GM23338 (cell line): ENCODE results near the gene LMO1. TPM values are rescaled to one million over a fixed set of nuclear protein-coding genes. Genes with fewer than 3 reads are reported as not detected.

ENCODE experiments used
- ATAC-seq: fragments of 200-7000 bp; cut with Tn5 transposase; 3 replicates; pipeline ENCODE4 v1.9.1; 2020
- DNase-seq: peaks from one replicate; pipeline ENCODE4 v3.0.0-alpha.2; 2015; ENCODE audit warnings: low spot score
- H2AFZ ChIP-seq: fragments of 200-600 bp; sonication (generic); 2 replicates; pipeline ENCODE4 v1.8.0; 2016; ENCODE audit warnings: antibody characterized with exemption, mild to moderate bottlenecking, moderate library complexity
- H3F3A ChIP-seq: fragments of 200-600 bp; sonication (generic); replicated peaks from 2 replicates; pipeline ENCODE4 v1.8.0; 2017; ENCODE audit warnings: antibody characterized with exemption, mixed run types, low read depth
- H3K27ac ChIP-seq: fragments of 200-600 bp; sonication (generic); 2 replicates; pipeline ENCODE4 v1.6.1; 2016; ENCODE audit warnings: low read depth
- H3K27me3 ChIP-seq: fragments of 200-600 bp; sonication (generic); 2 replicates; pipeline ENCODE4 v1.8.0; 2016; ENCODE audit warnings: mild to moderate bottlenecking, mixed run types, moderate library complexity; ENCODE audit not compliant: insufficient read depth
- H3K36me3 ChIP-seq: fragments of 200-600 bp; sonication (generic); 2 replicates; pipeline ENCODE4 v1.8.0; 2016; ENCODE audit warnings: mild to moderate bottlenecking; ENCODE audit not compliant: insufficient read depth
- H3K4me1 ChIP-seq: fragments of 200-600 bp; sonication (generic); 2 replicates; pipeline ENCODE4 v1.8.0; 2016; ENCODE audit warnings: mild to moderate bottlenecking, moderate library complexity; ENCODE audit not compliant: insufficient read depth
- H3K4me2 ChIP-seq: fragments of 200-600 bp; sonication (generic); 2 replicates; pipeline ENCODE4 v1.7.1; 2017; ENCODE audit warnings: mixed run types
- H3K4me3 ChIP-seq: fragments of 200-600 bp; sonication (generic); 2 replicates; pipeline ENCODE4 v1.6.1; 2016; ENCODE audit warnings: mixed run types
- H3K79me2 ChIP-seq: fragments of 200-600 bp; sonication (generic); replicated peaks from 2 replicates; pipeline ENCODE4 v1.8.0; 2017; ENCODE audit warnings: mild to moderate bottlenecking; ENCODE audit not compliant: insufficient read depth
- H3K9me2 ChIP-seq: fragments of 200-600 bp; sonication (generic); 2 replicates; pipeline ENCODE4 v1.8.0; 2017; ENCODE audit not compliant: insufficient read depth
- H4K20me1 ChIP-seq: fragments of 200-600 bp; sonication (generic); replicated peaks from 2 replicates; pipeline ENCODE4 v1.8.0; 2017; ENCODE audit warnings: mild to moderate bottlenecking; ENCODE audit not compliant: insufficient read depth
- H3K27ac Mint-ChIP-seq: 2 replicates; pipeline ENCODE4 v1.8.0; 2020; ENCODE audit warnings: inconsistent platforms, mild to moderate bottlenecking, moderate library complexity, mixed read lengths
- H3K27me3 Mint-ChIP-seq: 3 replicates; pipeline ENCODE4 v1.8.0; 2022; ENCODE audit warnings: low read depth, mild to moderate bottlenecking, moderate library complexity, mixed read lengths, inconsistent platforms; ENCODE audit not compliant: insufficient read depth, poor library complexity
- H3K36me3 Mint-ChIP-seq: 3 replicates; pipeline ENCODE4 v1.8.0; 2021; ENCODE audit warnings: low read depth, mild to moderate bottlenecking, inconsistent platforms, moderate library complexity, mixed read lengths
- H3K4me1 Mint-ChIP-seq: 3 replicates; pipeline ENCODE4 v1.8.0; 2020; ENCODE audit warnings: mild to moderate bottlenecking, inconsistent platforms, mixed read lengths
- H3K4me3 Mint-ChIP-seq: 3 replicates; pipeline ENCODE4 v1.8.0; 2021; ENCODE audit warnings: moderate library complexity, mild to moderate bottlenecking, inconsistent platforms, mixed read lengths
- H3K9me3 Mint-ChIP-seq: 3 replicates; pipeline ENCODE4 v1.8.0; 2020; ENCODE audit warnings: moderate library complexity, mild to moderate bottlenecking, inconsistent platforms, mixed read lengths
- CREB1 ChIP-seq: fragments of 250-450 bp; sonication (Bioruptor Pico); IDR thresholded peaks from 2 replicates; pipeline ENCODE4 v1.5.0; 2020; ENCODE audit warnings: low read depth, mild to moderate bottlenecking, moderate library complexity
- CTCF ChIP-seq, 2 experiments: fragments of 200-600 bp in 1 of 2; sonication (generic) in 1 of 2; conservative IDR thresholded peaks; 2 replicates each; pipeline versions ENCODE4 v1.5.1 to v1.6.1; 2016 to 2017; ENCODE audit warnings: antibody characterized with exemption in 2 of 2, low read depth in 2 of 2, mild to moderate bottlenecking in 2 of 2, moderate library complexity in 1 of 2
- ETS1 ChIP-seq: IDR thresholded peaks from 2 replicates; pipeline ENCODE4 v1.6.1; 2016; ENCODE audit warnings: antibody characterized with exemption
- EZH2 ChIP-seq: fragments of 200-600 bp; sonication (generic); IDR thresholded peaks from one replicate; pipeline ENCODE4 v1.8.0; 2017; ENCODE audit warnings: antibody characterized with exemption, mild to moderate bottlenecking, low read depth; ENCODE audit not compliant: unreplicated experiment
- EZH2phosphoT487 ChIP-seq: fragments of 200-600 bp; sonication (generic); IDR thresholded peaks from one replicate; pipeline ENCODE4 v1.8.1; 2018; ENCODE audit warnings: antibody characterized with exemption; ENCODE audit not compliant: unreplicated experiment
- JUNB ChIP-seq: IDR thresholded peaks from one replicate; pipeline ENCODE4 v1.6.1; 2016; ENCODE audit warnings: antibody characterized with exemption; ENCODE audit not compliant: unreplicated experiment
- NANOG ChIP-seq: IDR thresholded peaks from 2 replicates; pipeline ENCODE4 v1.6.1; 2016; ENCODE audit warnings: antibody characterized with exemption, borderline replicate concordance
- POLR2AphosphoS5 ChIP-seq: IDR thresholded peaks from 2 replicates; pipeline ENCODE4 v1.6.1; 2016; ENCODE audit warnings: antibody characterized with exemption, low read depth
- REST ChIP-seq: IDR thresholded peaks from one replicate; pipeline ENCODE4 v1.6.1; 2018; ENCODE audit warnings: antibody characterized with exemption; ENCODE audit not compliant: unreplicated experiment
- STAT1 ChIP-seq: IDR thresholded peaks from one replicate; pipeline ENCODE4 v1.6.1; 2016; ENCODE audit warnings: antibody characterized with exemption; ENCODE audit not compliant: unreplicated experiment
- polyA plus RNA-seq: library from polyadenylated mRNA; unstranded; fragments of >200 nt; fragmentation: Nextera tagmentation; extraction: Ambion mirVana; gene quantifications from 2 replicates; pipeline ENCODE4 v1.2.1, GENCODE V29; 2016
- total RNA-seq: library from RNA; depleted of rRNA; stranded (reverse); fragments of >200 nt; shearing (Covaris generic); gene quantifications from 2 replicates; pipeline ENCODE4 v1.2.3, GENCODE V29; 2014

LMO1 gene
- total and polyA plus RNA-seq, 2 experiments from 2014 or later: 0.40 TPM; not detected in 1

GRCh38 chr11:8250981-8251615, 12.6 kb downstream of the LMO1 start (continued):
- TF ChIP-seq REST (no peak), POLR2AphosphoS5 (no peak), CTCF (conservative IDR thresholded peaks at IDR 0.05; ENCODE audit: low read depth in 2 of 2) (no peak)

- peaks cover 5% of the 10 kb centered on the region for H3K27me3 Mint-ChIP-seq
- Histone ChIP-seq H3K36me3 (no peaks in the 10 kb centered on the region), H3K9me2 (no peaks in the 10 kb centered on the region), H3K27me3 (no peaks in the 10 kb centered on the region), H3K4me3 (no peak overlapping the region), H4K20me1 (no peaks in the 10 kb centered on the region), H3K79me2 (no peaks in the 10 kb centered on the region), H3F3A (no peaks in the 10 kb centered on the region), H2AFZ (no peak overlapping the region), H3K4me2 (no peak overlapping the region), H3K27ac (no peak overlapping the region), H3K4me1 (no peaks in the 10 kb centered on the region)
- H3K4me3 Mint-ChIP-seq: no peak overlapping the region
- ATAC-seq (no peak), DNase-seq (no peak)
- H3K4me1 Mint-ChIP-seq: peaks cover 2% of the 10 kb centered on the region; the same call in 2 of the 3 replicates
- no peaks in the 10 kb centered on the region for H3K36me3 Mint-ChIP-seq
- H3K9me3 Mint-ChIP-seq: no peaks in the 10 kb centered on the region
- H3K27ac Mint-ChIP-seq: no peak overlapping the region
- TF ChIP-seq JUNB (no peak), CTCF (conservative IDR thresholded peaks at IDR 0.05; ENCODE audit: low read depth in 2 of 2) (no peak), REST (no peak), EZH2 (no peak), ETS1 (no peak), EZH2phosphoT487 (no peak), STAT1 (no peak), CREB1 (CRISPR knock-in tag) (no peak), NANOG (no peak), POLR2AphosphoS5 (no peak)
Observed at GRCh38 chr11:8250434-8250833, 13.2 kb downstream of the LMO1 start.
